Dendritic cell treated with granulocyte-macrophage colony-stimulating factor and Interleukin-4, amounts not matched to agents 40 ng/mL and 50 ng/mL, for 4 days (primary cell): Measurements from ENCODE around the gene CCDC43.
"Not testable (repeated sequence)": the region's sequence is repeated elsewhere in the genome, so short reads cannot be mapped to it uniquely, and the experiment has no call there.

ENCODE experiments used
- H3K27ac Mint-ChIP-seq: one replicate; pipeline ENCODE4 v1.8.0; 2022; ENCODE audit warnings: mild to moderate bottlenecking, mixed read lengths
- H3K27me3 Mint-ChIP-seq: one replicate; pipeline ENCODE4 v1.8.0; 2022; ENCODE audit warnings: mild to moderate bottlenecking, mixed read lengths
- H3K36me3 Mint-ChIP-seq: one replicate; pipeline ENCODE4 v1.8.0; 2022; ENCODE audit warnings: low read depth, mixed read lengths
- H3K4me1 Mint-ChIP-seq: one replicate; pipeline ENCODE4 v1.8.0; 2022; ENCODE audit warnings: low read depth, mixed read lengths
- H3K4me3 Mint-ChIP-seq: one replicate; pipeline ENCODE4 v1.8.0; 2022; ENCODE audit warnings: mild to moderate bottlenecking, moderate library complexity, mixed read lengths
- H3K9me3 Mint-ChIP-seq: one replicate; pipeline ENCODE4 v1.8.0; 2022; ENCODE audit warnings: mixed read lengths
- intact Hi-C: fragments of 100-400 bp; cut with micrococcal nuclease; formaldehyde crosslinking; loops from one replicate; pipeline ENCODE4 v1.15.0; 2022

Gene CCDC43

DNA sequence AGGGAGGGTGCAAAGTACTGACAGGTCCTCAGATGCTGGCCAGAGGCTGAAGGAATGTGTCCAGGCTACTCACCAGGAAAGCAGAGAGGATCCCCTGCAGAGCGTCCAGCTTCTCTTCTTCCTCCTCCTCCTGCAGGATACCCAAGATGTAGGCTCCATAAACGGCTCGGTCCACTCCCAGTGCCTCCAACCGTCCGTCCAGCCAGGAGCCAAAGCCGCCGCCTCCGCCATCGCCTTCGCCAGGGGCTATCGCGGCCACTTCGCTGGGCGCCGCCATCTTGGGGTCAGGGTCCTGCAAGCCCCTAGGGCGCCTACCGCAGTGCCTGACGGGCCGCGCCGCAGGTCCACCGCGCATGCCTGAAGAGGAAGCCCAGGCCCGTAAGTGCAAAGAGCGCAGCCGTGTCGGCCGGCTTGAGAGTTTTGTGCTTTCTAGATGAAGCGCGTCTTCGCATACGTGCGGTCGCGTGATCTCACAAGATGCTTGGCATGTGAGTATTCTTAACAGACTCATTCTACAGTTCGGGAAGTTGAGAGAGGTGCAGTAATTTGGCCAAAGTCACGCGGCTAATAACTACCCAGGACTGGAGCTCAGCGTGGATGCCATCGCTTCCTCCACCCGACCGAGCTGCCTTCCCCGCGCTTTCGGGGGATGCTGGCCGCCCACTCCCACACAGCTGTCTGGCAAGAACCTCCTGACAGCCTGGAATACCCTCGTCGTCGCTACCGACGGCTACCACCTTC lies at the start of gene CCDC43:
Gene CCDC43, minus strand, starts transcription at position 300 of the 741 bp plus-strand sequence. Its CDS starts 23 bp downstream, at position 277.
- Mint-ChIP-seq H3K4me3 (peak within 1 kb of the TSS; percentile 95), H3K27ac (peak within 1 kb of the TSS; percentile 92), H3K36me3 (peaks cover 34% of the 10 kb centered on the region), H3K9me3 (no peaks in the 10 kb centered on the region), H3K27me3 (peaks cover 5% of the 10 kb centered on the region), H3K4me1 (peaks cover 26% of the 10 kb centered on the region)
- intact Hi-C loops, result no loop called here

- Mint-ChIP-seq H3K36me3 (peaks cover 39% of the 10 kb centered on the region), H3K27ac (no peak overlapping the region), H3K9me3 (no peaks in the 10 kb centered on the region), H3K4me3 (no peak overlapping the region), H3K27me3 (no peaks in the 10 kb centered on the region), H3K4me1 (no peaks in the 10 kb centered on the region)
- intact Hi-C loops, result no loop called here
Measured at GRCh38 chr17:44738214-44738906, 48.8 kb upstream of the CCDC43 start.

DNA sequence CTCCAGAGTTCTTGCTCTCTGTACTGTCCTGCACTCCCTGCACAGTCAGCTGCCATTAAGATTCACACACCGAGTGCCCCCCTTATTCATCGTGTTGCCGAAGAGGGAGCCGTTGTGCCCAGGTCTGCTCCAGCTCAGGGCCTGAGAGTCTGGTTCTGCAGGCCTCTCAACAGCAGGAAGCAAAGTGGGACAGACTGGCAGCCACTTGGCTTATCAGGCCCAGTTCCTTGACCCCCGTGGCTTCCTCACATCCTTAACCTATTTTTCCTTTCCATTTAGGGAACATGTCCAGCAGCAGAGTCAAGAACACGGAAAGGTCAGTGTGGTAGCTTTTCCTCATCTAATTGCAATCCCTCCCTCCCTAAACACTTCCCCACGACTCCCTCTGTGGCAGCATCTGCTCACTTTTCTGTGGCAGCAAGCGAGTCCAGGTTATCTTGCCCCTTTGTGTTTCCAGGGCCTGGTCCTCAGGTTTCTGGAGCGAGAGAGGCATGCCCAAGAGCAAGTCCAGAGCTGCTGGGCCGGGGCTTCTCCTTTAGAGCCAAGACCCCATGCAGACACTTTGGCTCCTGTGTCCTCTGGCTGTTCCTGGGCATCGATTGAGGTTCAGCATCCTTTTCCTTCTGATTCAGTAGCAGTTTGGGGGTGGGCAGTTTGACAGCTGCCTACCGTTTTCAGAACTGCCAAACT lies 47.1 kb upstream of the CCDC43 start:
- intact Hi-C loops, result no loop called here
- no peak overlapping the region for H3K27ac Mint-ChIP-seq
- H3K4me1 Mint-ChIP-seq, result no peaks in the 10 kb centered on the region
- no peaks in the 10 kb centered on the region for H3K9me3 Mint-ChIP-seq
- H3K27me3 Mint-ChIP-seq, result no peaks in the 10 kb centered on the region
- peaks cover 39% of the 10 kb centered on the region for H3K36me3 Mint-ChIP-seq
- H3K4me3 Mint-ChIP-seq, result no peak overlapping the region

GRCh38 chr17:44734272-44734671 lies 44.7 kb upstream of the CCDC43 start:
- Mint-ChIP-seq H3K27me3 (no peaks in the 10 kb centered on the region), H3K9me3 (no peaks in the 10 kb centered on the region), H3K36me3 (peaks cover 56% of the 10 kb centered on the region), H3K4me1 (no peaks in the 10 kb centered on the region), H3K4me3 (no peak overlapping the region), H3K27ac (no peak overlapping the region)
- intact Hi-C loops, result no loop called here

DNA sequence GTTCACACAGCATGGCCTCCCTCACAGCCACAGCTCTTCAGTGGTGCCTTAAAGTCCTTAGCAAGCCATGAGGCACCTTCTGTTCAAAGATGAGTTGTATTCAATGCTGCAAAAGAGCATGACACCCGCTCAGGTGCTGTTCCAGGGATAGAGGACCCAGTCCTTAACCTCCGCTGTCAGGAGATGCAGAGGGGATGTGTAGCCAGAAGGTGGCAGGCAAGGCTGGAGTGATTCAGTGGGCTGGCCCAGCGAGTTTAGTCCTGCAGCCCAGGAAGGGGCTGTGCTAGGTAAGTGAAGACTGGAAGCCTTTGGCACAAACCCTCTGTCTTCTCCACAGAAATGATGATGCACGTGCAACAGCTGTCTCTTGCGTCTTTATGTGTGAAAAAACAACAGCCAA lies 44.2 kb upstream of the CCDC43 start:
- Mint-ChIP-seq H3K9me3 (no peaks in the 10 kb centered on the region), H3K4me3 (no peak overlapping the region), H3K27ac (no peak overlapping the region), H3K36me3 (peaks cover 56% of the 10 kb centered on the region), H3K27me3 (no peaks in the 10 kb centered on the region), H3K4me1 (no peaks in the 10 kb centered on the region)
- intact Hi-C loops, result no loop called here

- peaks cover 53% of the 10 kb centered on the region for H3K36me3 Mint-ChIP-seq
- H3K27ac Mint-ChIP-seq, intact Hi-C loops, H3K27me3 Mint-ChIP-seq, H3K9me3 Mint-ChIP-seq, H3K4me3 Mint-ChIP-seq, H3K4me1 Mint-ChIP-seq: not testable (repeated sequence)
Measured at GRCh38 chr17:44726121-44726520, 36.5 kb upstream of the CCDC43 start.

GRCh38 chr17:44722254-44722653 lies 32.7 kb upstream of the CCDC43 start:
- H3K27ac Mint-ChIP-seq, result no peak overlapping the region
- no peaks in the 10 kb centered on the region for H3K9me3 Mint-ChIP-seq
- H3K4me1 Mint-ChIP-seq, result no peaks in the 10 kb centered on the region
- H3K27me3 Mint-ChIP-seq, result no peaks in the 10 kb centered on the region
- peaks cover 61% of the 10 kb centered on the region for H3K36me3 Mint-ChIP-seq
- H3K4me3 Mint-ChIP-seq, result no peak overlapping the region
- intact Hi-C loops, result no loop called here

DNA sequence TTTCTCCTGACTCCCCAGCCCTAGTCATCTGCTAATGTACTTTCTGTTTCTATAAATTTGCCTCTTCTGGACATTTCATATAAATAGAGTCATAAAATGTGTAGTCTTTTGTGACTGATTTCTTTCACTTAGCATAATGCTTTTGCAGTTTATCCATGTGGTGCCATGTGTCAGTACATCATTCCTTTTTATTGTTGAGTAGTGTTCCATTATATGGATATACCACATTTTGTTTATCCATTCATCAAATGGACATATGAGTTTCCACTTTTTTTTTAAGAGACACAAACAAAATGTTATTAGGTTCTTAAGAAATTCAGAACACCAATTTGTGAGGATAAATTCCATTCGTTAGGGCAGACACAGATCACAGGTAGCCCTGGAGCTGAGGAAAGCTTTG lies 29.9 kb upstream of the CCDC43 start:
- Mint-ChIP-seq H3K9me3 (no peaks in the 10 kb centered on the region), H3K27me3 (no peaks in the 10 kb centered on the region), H3K4me3 (no peak overlapping the region), H3K4me1 (no peaks in the 10 kb centered on the region), H3K27ac (no peak overlapping the region), H3K36me3 (peaks cover 46% of the 10 kb centered on the region)
- intact Hi-C loops, result no loop called here

DNA sequence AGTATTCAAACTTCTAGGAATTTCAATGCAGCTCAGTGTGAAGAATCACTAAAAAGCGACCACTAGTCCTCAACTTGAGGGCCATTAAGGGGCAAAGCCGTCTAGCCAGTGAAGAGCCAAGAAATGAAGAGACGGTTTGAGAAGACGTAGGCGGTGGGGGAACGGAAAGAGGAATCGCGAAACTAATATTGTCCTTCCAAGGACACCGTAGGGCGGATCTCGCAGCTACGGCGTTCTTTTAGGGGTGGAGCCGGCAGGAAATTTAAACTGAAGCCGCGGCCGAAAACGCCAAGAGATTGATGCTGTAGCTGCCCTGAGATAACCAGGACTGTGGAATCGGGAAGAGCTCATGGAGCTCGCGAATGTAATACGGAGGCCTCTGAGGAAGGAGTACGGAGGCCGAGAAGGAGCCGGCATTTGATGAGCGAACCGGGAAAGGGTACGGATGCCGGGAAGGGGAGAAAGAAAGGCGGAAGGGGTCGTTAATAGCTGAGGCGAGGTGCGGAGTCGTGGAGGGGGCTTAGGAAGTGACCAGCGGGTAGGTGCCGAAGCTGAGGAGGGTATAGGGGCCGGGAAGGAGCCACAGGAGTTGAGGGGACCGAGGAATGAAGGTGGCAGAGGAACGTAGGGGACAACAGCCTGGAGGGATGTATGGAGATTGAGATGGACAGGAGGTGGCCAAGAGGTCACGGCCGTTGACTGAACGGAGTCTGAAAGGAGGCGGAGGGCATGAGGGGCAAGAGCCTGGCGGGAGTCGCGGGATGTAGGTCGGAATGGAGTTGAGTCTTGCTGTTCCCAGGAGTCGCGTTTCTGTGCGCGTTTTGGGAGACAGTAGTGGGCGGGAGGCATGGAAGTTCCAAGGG lies 19.1 kb upstream of the CCDC43 start, which contains the start of gene DBF4B:
Gene DBF4B, plus strand, starts transcription at position 265 of the 863 bp plus-strand sequence. Its CDS starts 156 bp downstream, at position 421.
- H3K4me1 Mint-ChIP-seq, result peaks cover 5% of the 10 kb centered on the region
- peaks cover 7% of the 10 kb centered on the region for H3K36me3 Mint-ChIP-seq
- intact Hi-C loops, result no loop called here
- H3K27me3 Mint-ChIP-seq, result peaks cover 3% of the 10 kb centered on the region
- H3K27ac Mint-ChIP-seq, result no peak within 1 kb of the TSS
- H3K4me3 Mint-ChIP-seq, result no peak within 1 kb of the TSS
- no peaks in the 10 kb centered on the region for H3K9me3 Mint-ChIP-seq

DNA sequence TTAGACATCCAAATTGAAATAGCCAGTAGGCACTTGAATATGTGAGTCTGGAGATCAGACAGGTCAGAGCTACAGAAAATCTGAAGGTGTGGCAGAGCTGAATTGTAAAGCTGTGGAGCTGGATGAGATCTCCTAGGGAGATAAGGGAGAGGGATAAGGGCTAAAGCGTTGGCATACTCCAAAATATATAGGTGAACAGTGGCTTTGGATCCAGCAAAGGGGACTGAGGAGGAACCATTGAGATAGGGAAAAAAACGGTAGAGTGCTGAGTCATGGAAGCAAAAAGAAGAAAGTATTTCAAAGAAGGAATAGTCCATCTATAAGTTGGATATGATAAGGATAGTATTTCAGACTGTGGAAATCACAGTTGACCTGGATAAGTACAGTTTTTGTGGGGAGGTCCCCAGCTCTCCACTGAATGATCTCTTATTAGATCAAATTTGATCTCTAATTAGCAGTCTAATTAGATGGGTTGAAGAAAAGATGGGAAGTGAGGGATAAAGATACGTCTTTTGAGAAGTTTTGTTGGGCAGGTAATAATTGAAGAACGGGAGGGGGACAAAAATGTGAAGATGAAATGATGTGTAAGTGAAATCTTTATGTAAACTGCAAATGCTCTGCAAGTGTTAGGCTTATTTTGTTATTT lies 18.3 kb upstream of the CCDC43 start:
- intact Hi-C loops, result no loop called here

GRCh38 chr17:44700288-44700687 lies 10.7 kb upstream of the CCDC43 start:
- H3K4me3 Mint-ChIP-seq, H3K4me1 Mint-ChIP-seq, H3K27me3 Mint-ChIP-seq, H3K9me3 Mint-ChIP-seq, H3K36me3 Mint-ChIP-seq, intact Hi-C loops, H3K27ac Mint-ChIP-seq: not testable (repeated sequence)

More for the DNA sequence above, 18.3 kb upstream of the CCDC43 start:
- peaks cover 3% of the 10 kb centered on the region for H3K27me3 Mint-ChIP-seq
- peaks cover 5% of the 10 kb centered on the region for H3K36me3 Mint-ChIP-seq
- H3K9me3 Mint-ChIP-seq, result no peaks in the 10 kb centered on the region
- H3K4me3 Mint-ChIP-seq, result no peak overlapping the region
- peaks cover 5% of the 10 kb centered on the region for H3K4me1 Mint-ChIP-seq
- H3K27ac Mint-ChIP-seq, result no peak overlapping the region

DNA sequence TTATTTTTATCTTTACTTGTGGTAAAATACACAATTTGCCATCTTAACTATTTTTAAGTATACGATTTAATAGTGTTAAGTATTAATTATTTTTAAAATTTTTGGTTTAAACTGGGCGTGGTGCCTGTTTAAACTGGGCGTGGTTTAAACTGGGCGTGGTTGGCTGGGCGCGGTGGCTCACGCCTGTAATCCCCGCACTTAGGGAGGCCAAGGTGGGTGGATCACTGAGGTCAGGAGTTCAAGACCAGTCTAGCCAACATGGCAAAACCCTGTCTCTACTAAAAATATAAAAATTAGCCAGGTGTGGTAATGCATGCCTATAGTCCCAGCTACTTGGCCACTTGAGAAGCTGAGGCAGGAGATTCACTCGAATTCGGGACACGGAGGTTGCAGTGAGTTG lies 4.0 kb upstream of the CCDC43 start:
- no peak overlapping the region for H3K27ac Mint-ChIP-seq
- H3K9me3 Mint-ChIP-seq, result no peaks in the 10 kb centered on the region
- H3K4me1 Mint-ChIP-seq, result peaks cover 19% of the 10 kb centered on the region
- H3K27me3 Mint-ChIP-seq, result peaks cover 8% of the 10 kb centered on the region
- peaks cover 8% of the 10 kb centered on the region for H3K36me3 Mint-ChIP-seq
- intact Hi-C loops, result no loop called here
- no peak overlapping the region for H3K4me3 Mint-ChIP-seq

DNA sequence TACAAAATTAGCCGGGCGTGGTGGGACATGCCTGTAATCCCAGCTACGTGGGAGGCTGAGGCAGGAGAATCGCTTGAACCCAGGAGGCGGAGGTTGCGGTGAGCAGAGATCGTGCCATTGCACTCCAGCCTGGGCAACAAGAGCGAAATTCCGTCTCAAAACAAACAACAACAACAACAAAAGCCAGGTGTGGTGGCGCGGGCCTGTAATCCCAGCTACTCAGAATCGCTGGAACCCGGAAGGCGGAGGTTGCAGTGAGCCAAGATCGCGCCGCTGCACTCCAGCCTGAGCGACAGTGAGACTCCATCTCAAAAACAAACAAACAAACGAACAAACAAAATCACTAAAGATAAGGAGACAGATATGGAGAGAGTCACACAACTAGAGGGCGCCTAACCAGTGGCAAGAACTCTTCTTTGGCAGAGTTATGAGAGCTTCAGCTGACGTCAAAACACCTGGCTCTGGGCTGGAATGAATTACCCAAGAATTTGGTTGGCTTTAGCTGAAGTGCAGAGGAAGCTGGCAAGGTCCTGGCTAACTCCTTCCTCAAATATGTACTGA lies 1.2 kb upstream of the CCDC43 start:
- peaks cover 22% of the 10 kb centered on the region for H3K36me3 Mint-ChIP-seq
- H3K27me3 Mint-ChIP-seq, intact Hi-C loops, H3K4me3 Mint-ChIP-seq, H3K9me3 Mint-ChIP-seq: not testable (repeated sequence)
- peaks cover 26% of the 10 kb centered on the region for H3K4me1 Mint-ChIP-seq
- peak overlapping the region; percentile 92 for H3K27ac Mint-ChIP-seq
